ENCODE data around the gene MECP2.

MECP2 gene

DNA sequence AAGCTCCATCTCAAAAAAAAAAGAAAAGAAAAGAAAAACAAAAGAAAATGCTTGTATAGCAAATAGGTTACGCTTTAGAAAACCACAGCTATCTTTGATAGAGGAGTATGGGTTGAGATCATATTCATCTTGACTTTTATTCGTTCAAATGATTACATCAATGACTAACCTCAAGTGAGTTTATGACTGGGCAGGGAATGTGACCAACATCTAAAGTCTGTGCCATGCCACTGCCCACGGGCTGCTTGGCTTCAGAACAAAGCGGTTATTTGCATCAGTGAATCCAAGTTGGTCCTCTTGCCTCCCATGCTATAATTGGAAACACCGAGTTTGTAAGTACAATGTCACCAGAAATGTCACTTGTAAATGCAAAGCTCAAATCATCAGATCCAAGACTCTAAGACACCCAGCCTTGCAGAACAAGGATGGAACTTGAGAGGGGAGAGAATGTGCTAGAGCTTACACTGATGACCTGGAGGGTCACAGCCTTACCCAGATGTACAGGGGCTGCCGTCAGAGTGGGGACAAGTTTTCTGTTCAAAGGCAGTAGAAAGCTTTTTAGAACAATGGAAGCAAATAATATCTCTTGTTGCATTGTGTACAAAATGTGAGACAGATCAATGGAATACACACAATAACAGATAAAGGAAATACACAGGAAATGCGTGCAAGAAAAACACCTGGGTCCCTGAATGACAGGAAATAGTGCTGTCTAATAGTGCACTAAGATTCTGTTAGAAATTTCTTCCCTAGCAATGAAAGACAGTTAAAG is 38.1 kb upstream of the MECP2 start:
- no peaks in the 10 kb centered on the region for H3K9me3 ChIP-seq (ENCODE audit: low read depth, low read length)
- no peak overlapping the region for H3K9ac ChIP-seq (ENCODE audit: insufficient read length)
- no peak overlapping the region for H3K27ac ChIP-seq
- DNase-seq (ENCODE audit: low read depth, low spot score), result no peak
- H3K36me3 ChIP-seq (ENCODE audit: insufficient read depth, low read length), result no peaks in the 10 kb centered on the region
- TF ChIP-seq FOXP2 (optimal IDR thresholded peaks at IDR 0.05; ENCODE audit: control extremely low read depth, extremely low read length, insufficient read depth) (no peak), EZH2 (IDR thresholded peaks at IDR 0.05) (no peak), POLR2AphosphoS5 (IDR thresholded peaks at IDR 0.05; ENCODE audit: borderline replicate concordance, low read depth, low read length) (no peak)
- no peak overlapping the region for H3K4me3 ChIP-seq

DNA sequence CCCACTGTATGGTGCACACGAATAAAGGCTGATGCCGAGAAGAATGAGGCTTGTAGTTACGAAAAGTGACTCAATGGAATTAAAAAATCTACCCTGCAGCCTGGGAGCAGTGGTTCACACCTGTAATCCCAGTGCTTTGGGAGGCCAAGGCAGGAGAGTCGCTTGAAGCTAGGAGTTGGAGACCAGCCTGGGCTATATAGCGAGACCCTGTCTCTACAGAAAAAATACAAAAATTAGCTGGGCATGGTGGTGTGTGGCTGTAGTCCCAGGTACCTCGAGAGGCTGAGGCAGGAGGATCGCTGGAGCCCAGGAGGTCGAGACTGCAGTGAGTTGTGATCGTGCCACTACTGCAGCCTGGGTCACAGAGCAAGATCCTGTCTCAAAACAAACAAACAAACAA is 34.8 kb upstream of the MECP2 start:
- no peak overlapping the region for H3K9ac ChIP-seq (ENCODE audit: insufficient read length)
- H3K27ac ChIP-seq, result no peak overlapping the region
- TF ChIP-seq POLR2AphosphoS5 (IDR thresholded peaks at IDR 0.05; ENCODE audit: borderline replicate concordance, low read depth, low read length) (no peak), EZH2 (IDR thresholded peaks at IDR 0.05) (no peak), FOXP2 (optimal IDR thresholded peaks at IDR 0.05; ENCODE audit: control extremely low read depth, extremely low read length, insufficient read depth) (no peak)
- H3K36me3 ChIP-seq (ENCODE audit: insufficient read depth, low read length), result no peaks in the 10 kb centered on the region
- H3K4me3 ChIP-seq, result no peak overlapping the region
- no peaks in the 10 kb centered on the region for H3K9me3 ChIP-seq (ENCODE audit: low read depth, low read length)
- DNase-seq (ENCODE audit: low read depth, low spot score), result no peak

DNA sequence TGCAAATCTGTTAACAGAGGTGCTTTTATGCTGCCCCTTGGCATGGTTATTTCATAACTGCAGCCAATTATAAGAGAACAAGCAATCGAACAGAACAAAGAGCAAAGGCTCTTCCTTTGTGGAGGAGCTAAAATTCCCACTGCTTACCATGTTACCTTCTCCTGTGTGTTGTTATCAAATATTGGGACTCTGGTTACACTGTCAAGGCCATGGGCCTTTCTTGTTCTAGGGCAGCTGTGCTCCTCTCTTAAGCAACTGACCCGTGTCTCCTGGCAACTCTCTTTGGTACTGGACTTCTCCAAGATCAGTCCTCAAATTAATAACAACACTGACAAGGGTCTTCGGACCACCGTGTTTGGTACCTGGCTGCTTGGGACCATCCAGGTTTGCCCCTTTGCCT is 34.4 kb upstream of the MECP2 start:
- no peak overlapping the region for H3K27ac ChIP-seq
- H3K4me3 ChIP-seq, result no peak overlapping the region
- no peak for DNase-seq (ENCODE audit: low read depth, low spot score)
- H3K36me3 ChIP-seq (ENCODE audit: insufficient read depth, low read length), result no peaks in the 10 kb centered on the region
- H3K9ac ChIP-seq (ENCODE audit: insufficient read length), result no peak overlapping the region
- H3K9me3 ChIP-seq (ENCODE audit: low read depth, low read length), result no peaks in the 10 kb centered on the region
- no peak for TF ChIP-seq FOXP2 (optimal IDR thresholded peaks at IDR 0.05; ENCODE audit: control extremely low read depth, extremely low read length, insufficient read depth)
- no peak for TF ChIP-seq EZH2 (IDR thresholded peaks at IDR 0.05)
- no peak for TF ChIP-seq POLR2AphosphoS5 (IDR thresholded peaks at IDR 0.05; ENCODE audit: borderline replicate concordance, low read depth, low read length)

DNA sequence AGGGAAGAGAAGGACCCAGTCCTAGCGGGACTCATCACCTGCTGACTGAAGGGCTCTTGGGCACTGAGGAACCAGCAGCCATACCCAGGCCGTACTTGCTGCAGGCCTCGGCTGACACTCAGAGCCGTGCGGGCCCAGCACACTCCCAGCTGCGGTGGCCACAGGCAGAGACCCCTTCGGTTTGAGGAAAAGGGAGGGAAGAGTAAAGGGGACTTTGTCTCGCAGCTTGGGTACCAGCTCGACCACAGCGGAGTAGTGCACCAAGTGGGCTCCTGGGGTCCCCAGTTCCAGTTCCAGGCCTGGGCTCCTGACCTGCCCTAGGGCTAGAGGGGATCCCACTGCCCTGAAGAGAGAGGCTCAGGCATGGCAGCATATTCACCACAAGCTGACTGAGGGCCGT is 28.6 kb upstream of the MECP2 start:
- H3K4me3 ChIP-seq, result no peak overlapping the region
- no peak overlapping the region for H3K9ac ChIP-seq (ENCODE audit: insufficient read length)
- DNase-seq (ENCODE audit: low read depth, low spot score), result no peak
- no peak for TF ChIP-seq EZH2 (IDR thresholded peaks at IDR 0.05)
- TF ChIP-seq FOXP2 (optimal IDR thresholded peaks at IDR 0.05; ENCODE audit: control extremely low read depth, extremely low read length, insufficient read depth), result no peak
- no peak for TF ChIP-seq POLR2AphosphoS5 (IDR thresholded peaks at IDR 0.05; ENCODE audit: borderline replicate concordance, low read depth, low read length)
- no peak overlapping the region for H3K27ac ChIP-seq
- H3K36me3 ChIP-seq (ENCODE audit: insufficient read depth, low read length), result no peaks in the 10 kb centered on the region
- H3K9me3 ChIP-seq (ENCODE audit: low read depth, low read length), result no peaks in the 10 kb centered on the region

DNA sequence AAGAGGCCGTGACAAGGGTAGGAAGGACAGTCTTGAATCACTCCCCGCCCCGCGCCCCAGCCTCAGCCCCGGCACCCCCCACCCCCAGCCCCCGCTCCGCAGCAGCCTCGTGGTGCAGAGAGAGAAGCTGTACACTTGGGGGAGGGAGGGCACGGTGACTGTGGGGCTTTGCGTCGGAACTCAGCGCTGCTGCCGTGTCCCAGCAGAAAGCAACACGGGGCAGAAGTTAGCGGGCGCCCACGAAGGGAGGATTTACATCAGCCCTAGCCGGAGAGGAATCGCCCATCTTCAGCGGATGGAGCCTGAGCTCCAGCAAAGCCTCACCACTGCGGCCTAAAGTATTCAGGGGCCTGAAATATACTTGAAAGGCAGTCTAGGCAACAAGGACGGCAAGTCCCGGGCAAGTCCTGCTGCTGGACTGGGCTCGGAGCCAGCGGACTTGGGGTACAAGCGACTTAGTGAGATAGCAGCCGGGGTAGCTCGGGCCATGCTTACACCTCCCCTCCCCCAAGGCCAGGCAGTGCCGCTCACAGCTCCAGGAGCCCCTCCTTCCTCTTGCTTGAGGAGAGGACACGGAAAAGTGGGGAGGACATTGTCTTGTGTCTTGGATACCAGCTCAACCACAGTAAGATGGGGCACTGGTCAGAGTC is 28.0 kb upstream of the MECP2 start:
- Histone ChIP-seq H3K9ac (ENCODE audit: insufficient read length) (no peak overlapping the region), H3K4me3 (no peak overlapping the region), H3K36me3 (ENCODE audit: insufficient read depth, low read length) (no peaks in the 10 kb centered on the region), H3K27ac (no peak overlapping the region), H3K9me3 (ENCODE audit: low read depth, low read length) (no peaks in the 10 kb centered on the region)
- TF ChIP-seq POLR2AphosphoS5 (IDR thresholded peaks at IDR 0.05; ENCODE audit: borderline replicate concordance, low read depth, low read length), result no peak
- no peak for TF ChIP-seq EZH2 (IDR thresholded peaks at IDR 0.05)
- TF ChIP-seq FOXP2 (optimal IDR thresholded peaks at IDR 0.05; ENCODE audit: control extremely low read depth, extremely low read length, insufficient read depth), result no peak
- DNase-seq (ENCODE audit: low read depth, low spot score), result no peak

DNA sequence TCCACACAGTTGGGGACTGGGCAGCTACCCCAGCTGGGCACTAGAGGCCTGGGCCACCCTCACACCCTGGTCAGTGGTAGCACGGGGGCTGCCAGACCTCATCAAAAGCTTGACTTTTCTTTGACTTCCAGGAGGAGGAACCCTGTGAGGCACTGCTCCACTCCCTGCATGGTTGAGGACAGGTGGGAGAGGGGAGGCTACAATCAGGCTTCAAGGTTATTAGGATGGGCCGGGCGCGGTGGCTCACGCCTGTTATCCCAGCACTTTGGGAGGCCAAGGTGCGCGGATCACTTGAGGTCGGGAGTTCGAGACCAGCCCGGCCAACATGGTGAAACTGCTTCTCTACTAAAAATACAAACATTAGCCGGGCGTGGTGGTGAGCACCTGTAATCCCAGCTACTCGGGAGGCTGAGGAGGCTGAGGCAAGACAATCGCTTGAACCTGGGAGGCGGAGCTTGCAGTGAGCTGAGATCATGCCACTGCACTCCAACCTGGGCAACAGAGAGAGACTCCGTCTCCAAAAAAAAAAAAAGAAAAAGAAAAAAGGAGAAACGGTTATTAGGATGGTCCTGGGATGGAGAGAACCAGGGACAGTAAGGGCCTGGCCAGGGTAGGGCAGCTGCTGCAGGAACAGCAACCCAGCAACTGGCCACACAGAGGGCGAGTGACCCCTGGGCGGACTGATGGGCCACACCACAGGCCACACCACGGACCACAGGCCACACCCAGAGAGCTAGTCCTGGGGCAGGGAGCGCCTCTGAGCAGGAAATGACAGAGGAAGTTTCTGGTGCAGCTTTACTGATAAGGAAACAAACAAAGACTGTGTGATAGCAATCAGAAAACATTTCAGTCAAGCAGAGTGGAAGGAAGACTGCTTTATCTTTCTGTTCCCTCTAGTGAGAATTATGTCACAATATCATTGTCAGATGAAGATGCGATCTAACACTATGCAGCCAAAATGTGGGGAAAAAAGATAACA is 26.0 kb upstream of the MECP2 start:
- H3K9me3 ChIP-seq (ENCODE audit: low read depth, low read length), result no peaks in the 10 kb centered on the region
- H3K27ac ChIP-seq, result no peak overlapping the region
- H3K36me3 ChIP-seq (ENCODE audit: insufficient read depth, low read length), result no peaks in the 10 kb centered on the region
- TF ChIP-seq EZH2 (IDR thresholded peaks at IDR 0.05), result no peak
- no peak for TF ChIP-seq POLR2AphosphoS5 (IDR thresholded peaks at IDR 0.05; ENCODE audit: borderline replicate concordance, low read depth, low read length)
- TF ChIP-seq FOXP2 (optimal IDR thresholded peaks at IDR 0.05; ENCODE audit: control extremely low read depth, extremely low read length, insufficient read depth), result no peak
- no peak for DNase-seq (ENCODE audit: low read depth, low spot score)
- no peak overlapping the region for H3K9ac ChIP-seq (ENCODE audit: insufficient read length)
- no peak overlapping the region for H3K4me3 ChIP-seq

DNA sequence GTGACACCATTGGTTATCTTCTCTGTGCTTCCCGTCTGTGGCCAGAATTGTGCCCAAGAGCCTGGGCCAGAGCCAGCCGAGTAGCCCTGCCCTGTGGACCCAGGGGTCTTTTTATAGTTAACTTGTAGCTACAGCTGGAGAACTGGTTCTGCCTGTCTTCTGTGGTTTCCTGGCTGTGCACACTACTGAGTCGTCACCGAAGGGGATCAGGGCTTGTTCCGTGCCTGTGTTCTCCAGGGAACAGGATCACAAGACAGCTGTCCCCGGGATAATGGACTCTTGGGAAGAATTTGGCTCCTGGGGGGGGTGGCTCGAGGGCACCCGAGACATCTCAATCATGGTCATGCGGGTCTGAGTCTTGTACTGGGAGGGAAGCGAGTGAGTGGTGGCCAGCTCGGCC is 24.4 kb upstream of the MECP2 start:
- DNase-seq (ENCODE audit: low read depth, low spot score), result no peak
- Histone ChIP-seq H3K27ac (no peak overlapping the region), H3K4me3 (no peak overlapping the region), H3K36me3 (ENCODE audit: insufficient read depth, low read length) (no peaks in the 10 kb centered on the region), H3K9ac (ENCODE audit: insufficient read length) (no peak overlapping the region), H3K9me3 (ENCODE audit: low read depth, low read length) (no peaks in the 10 kb centered on the region)
- TF ChIP-seq POLR2AphosphoS5 (IDR thresholded peaks at IDR 0.05; ENCODE audit: borderline replicate concordance, low read depth, low read length) (no peak), FOXP2 (optimal IDR thresholded peaks at IDR 0.05; ENCODE audit: control extremely low read depth, extremely low read length, insufficient read depth) (no peak), EZH2 (IDR thresholded peaks at IDR 0.05) (no peak)

DNA sequence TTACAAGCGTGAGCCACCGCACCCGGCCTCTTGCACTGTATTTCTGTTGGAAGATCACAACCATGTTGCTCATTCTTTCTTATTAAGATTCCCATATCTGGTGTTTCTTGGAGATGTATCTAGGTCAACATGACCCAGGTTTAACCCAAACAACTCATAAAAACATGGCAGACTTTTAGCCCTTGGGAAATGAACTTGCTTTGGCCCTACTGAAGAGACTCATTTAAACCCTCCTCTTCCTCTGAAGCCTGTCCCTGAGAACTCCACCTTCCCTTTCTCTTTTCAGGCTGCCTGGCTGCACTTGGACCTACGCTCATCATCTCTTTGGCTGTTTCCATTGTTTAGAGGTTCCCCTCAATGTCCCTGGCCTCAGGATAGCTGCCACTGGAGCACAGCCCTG is 23.7 kb upstream of the MECP2 start:
- Histone ChIP-seq H3K4me3 (no peak overlapping the region), H3K9me3 (ENCODE audit: low read depth, low read length) (no peaks in the 10 kb centered on the region), H3K9ac (ENCODE audit: insufficient read length) (no peak overlapping the region), H3K36me3 (ENCODE audit: insufficient read depth, low read length) (no peaks in the 10 kb centered on the region), H3K27ac (no peak overlapping the region)
- DNase-seq (ENCODE audit: low read depth, low spot score), result no peak
- TF ChIP-seq FOXP2 (optimal IDR thresholded peaks at IDR 0.05; ENCODE audit: control extremely low read depth, extremely low read length, insufficient read depth) (no peak), POLR2AphosphoS5 (IDR thresholded peaks at IDR 0.05; ENCODE audit: borderline replicate concordance, low read depth, low read length) (no peak), EZH2 (IDR thresholded peaks at IDR 0.05) (no peak)

All from SK-N-MC (cell line).